Measurements from ENCODE around the gene ANAPC2. TPM values are rescaled to one million over a fixed set of nuclear protein-coding genes. Genes with fewer than 3 reads are reported as not detected.

ANAPC2 gene
- total and polyA plus RNA-seq, 2 of the 4 experiments (the other 2 are of a cell fraction) = 9.3 to 29.5 TPM

DNA sequence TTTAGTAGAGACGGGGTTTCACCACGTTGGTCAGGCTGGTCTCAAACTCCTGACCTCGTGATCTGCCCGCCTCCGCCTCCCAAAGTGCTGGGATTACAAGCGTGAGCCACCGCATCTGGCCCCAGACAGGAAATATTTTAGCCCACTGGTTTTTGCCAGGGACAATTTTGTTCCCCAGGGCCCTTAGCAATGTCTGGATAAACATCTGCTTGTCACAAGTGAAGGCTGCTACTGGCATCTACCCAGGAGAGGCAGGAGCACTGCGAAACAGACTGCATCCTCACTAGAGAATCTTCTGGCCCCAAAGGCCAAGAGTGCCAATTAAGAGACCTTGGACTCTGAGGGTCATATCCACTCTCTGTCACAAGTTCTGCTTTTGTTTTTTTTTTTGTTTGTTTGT lies 14.6 kb upstream of the ANAPC2 start:
- Histone ChIP-seq H3K27me3 (ENCODE audit: control insufficient read depth, insufficient read depth, low read length) (no peaks in the 10 kb centered on the region), H3K4me3 (ENCODE audit: insufficient read depth, low read depth, low read length) (no peak overlapping the region), H2AFZ (replicated peaks; ENCODE audit: low read length, poor library complexity) (no peak overlapping the region), H2BK20ac (ENCODE audit: low read depth, low read length) (no peak overlapping the region), H2BK5ac (ENCODE audit: low read depth, low read length, poor library complexity, severe bottlenecking) (no peak overlapping the region), H3K9ac (ENCODE audit: low read depth, low read length) (no peak overlapping the region), H3K18ac (ENCODE audit: low read depth, low read length) (no peak overlapping the region), H3K4me2 (ENCODE audit: low read depth, low read length) (no peak overlapping the region), H3K9me1 (ENCODE audit: insufficient read depth, low read length) (0 out of 2 replicates have a peak, but pooled peaks cover 2% of the 10 kb centered on the region), H4K8ac (ENCODE audit: low read depth in 2 of 2, low read length in 2 of 2) (no peak overlapping the region), H3K14ac (replicated peaks; ENCODE audit: low read depth, low read length) (no peak overlapping the region), H2BK15ac (ENCODE audit: low read depth, low read length) (no peak overlapping the region), H2BK120ac (ENCODE audit: low read depth, low read length) (no peak overlapping the region), H3K36me3 (ENCODE audit: control insufficient read depth, insufficient read depth, low read length) (peaks cover 5% of the 10 kb centered on the region), H4K5ac (ENCODE audit: low read depth, low read length) (no peak overlapping the region), H2AK9ac (replicated peaks; ENCODE audit: low read depth, low read length, poor library complexity) (no peak overlapping the region), H3K79me1 (ENCODE audit: low read depth in 1 of 2, low read length in 2 of 2) (peaks cover 47 to 81% of the 10 kb centered on the region in 2 experiments), H2AK5ac (ENCODE audit: low read depth, low read length) (no peak overlapping the region), H3K56ac (ENCODE audit: extremely low read depth, insufficient read depth, low read length) (no peak overlapping the region), H3K9me3 (ENCODE audit: control insufficient read depth, insufficient read depth, low read length) (no peaks in the 10 kb centered on the region), H4K20me1 (ENCODE audit: insufficient read depth, low read length) (peaks cover 25% of the 10 kb centered on the region), H3K23ac (ENCODE audit: low read depth, low read length) (no peak overlapping the region), H3K27ac (ENCODE audit: insufficient read depth, low read length) (no peak overlapping the region), H3K4me1 (ENCODE audit: control insufficient read depth, insufficient read depth, low read length) (peaks cover 24% of the 10 kb centered on the region), H3K4ac (ENCODE audit: low read depth, low read length) (no peak overlapping the region), H4K91ac (ENCODE audit: insufficient read depth, low read depth, low read length) (no peak overlapping the region)
- CTCF ChIA-PET = no interaction called here
- intact Hi-C loops (cut with micrococcal nuclease) = no loop called here
- dilution Hi-C loops (cut with HindIII; ENCODE audit: low sequenced_read_pairs, unreplicated experiment) = no loop called here
- TF ChIP-seq SMC3 (IDR thresholded peaks at IDR 0.05; ENCODE audit: low read depth, low read length) (no peak), RFX5 (IDR thresholded peaks at IDR 0.05; ENCODE audit: low read depth, low read length) (no peak), CEBPB (IDR thresholded peaks at IDR 0.05; ENCODE audit: low read depth, low read length) (no peak), MXI1 (IDR thresholded peaks at IDR 0.05; ENCODE audit: borderline replicate concordance, low read depth, low read length) (no peak), MAZ (IDR thresholded peaks at IDR 0.05; ENCODE audit: borderline replicate concordance, low read depth, low read length) (no peak), BHLHE40 (IDR thresholded peaks at IDR 0.05; ENCODE audit: low read depth, low read length) (no peak), RAD21 (IDR thresholded peaks at IDR 0.05; ENCODE audit: low read length) (no peak), RCOR1 (IDR thresholded peaks at IDR 0.05; ENCODE audit: insufficient replicate concordance, low read length) (no peak), MAFK (IDR thresholded peaks at IDR 0.05; ENCODE audit: low read depth, low read length) (no peak), POLR2A (IDR thresholded peaks at IDR 0.05; ENCODE audit: low read depth, low read length) (no peak), NFE2L2 (IDR thresholded peaks at IDR 0.05; ENCODE audit: low read depth, low read length) (no peak)
- TF ChIP-seq, protein P1, sequence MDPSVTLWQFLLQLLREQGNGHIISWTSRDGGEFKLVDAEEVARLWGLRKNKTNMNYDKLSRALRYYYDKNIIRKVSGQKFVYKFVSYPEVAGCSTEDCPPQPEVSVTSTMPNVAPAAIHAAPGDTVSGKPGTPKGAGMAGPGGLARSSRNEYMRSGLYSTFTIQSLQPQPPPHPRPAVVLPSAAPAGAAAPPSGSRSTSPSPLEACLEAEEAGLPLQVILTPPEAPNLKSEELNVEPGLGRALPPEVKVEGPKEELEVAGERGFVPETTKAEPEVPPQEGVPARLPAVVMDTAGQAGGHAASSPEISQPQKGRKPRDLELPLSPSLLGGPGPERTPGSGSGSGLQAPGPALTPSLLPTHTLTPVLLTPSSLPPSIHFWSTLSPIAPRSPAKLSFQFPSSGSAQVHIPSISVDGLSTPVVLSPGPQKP (IDR thresholded peaks at IDR 0.05; ENCODE audit: borderline replicate concordance, low read depth, low read length) = no peak
- TF ChIP-seq, protein P2, sequence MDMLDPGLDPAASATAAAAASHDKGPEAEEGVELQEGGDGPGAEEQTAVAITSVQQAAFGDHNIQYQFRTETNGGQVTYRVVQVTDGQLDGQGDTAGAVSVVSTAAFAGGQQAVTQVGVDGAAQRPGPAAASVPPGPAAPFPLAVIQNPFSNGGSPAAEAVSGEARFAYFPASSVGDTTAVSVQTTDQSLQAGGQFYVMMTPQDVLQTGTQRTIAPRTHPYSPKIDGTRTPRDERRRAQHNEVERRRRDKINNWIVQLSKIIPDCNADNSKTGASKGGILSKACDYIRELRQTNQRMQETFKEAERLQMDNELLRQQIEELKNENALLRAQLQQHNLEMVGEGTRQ (IDR thresholded peaks at IDR 0.05; ENCODE audit: low read depth, low read length) = no peak
- TF ChIP-seq, protein P3, sequence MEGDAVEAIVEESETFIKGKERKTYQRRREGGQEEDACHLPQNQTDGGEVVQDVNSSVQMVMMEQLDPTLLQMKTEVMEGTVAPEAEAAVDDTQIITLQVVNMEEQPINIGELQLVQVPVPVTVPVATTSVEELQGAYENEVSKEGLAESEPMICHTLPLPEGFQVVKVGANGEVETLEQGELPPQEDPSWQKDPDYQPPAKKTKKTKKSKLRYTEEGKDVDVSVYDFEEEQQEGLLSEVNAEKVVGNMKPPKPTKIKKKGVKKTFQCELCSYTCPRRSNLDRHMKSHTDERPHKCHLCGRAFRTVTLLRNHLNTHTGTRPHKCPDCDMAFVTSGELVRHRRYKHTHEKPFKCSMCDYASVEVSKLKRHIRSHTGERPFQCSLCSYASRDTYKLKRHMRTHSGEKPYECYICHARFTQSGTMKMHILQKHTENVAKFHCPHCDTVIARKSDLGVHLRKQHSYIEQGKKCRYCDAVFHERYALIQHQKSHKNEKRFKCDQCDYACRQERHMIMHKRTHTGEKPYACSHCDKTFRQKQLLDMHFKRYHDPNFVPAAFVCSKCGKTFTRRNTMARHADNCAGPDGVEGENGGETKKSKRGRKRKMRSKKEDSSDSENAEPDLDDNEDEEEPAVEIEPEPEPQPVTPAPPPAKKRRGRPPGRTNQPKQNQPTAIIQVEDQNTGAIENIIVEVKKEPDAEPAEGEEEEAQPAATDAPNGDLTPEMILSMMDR (conservative IDR thresholded peaks at IDR 0.05; ENCODE audit: low read depth, low read length) = no peak
- POLR2A ChIA-PET (ENCODE audit: unreplicated experiment) = no interaction called here
- DNase-seq (no peak), ATAC-seq (ENCODE audit: low read depth) (no peak)
- 89% methylated on average over 7 of the region's 8 CpGs; no CpG with 5 or more reads in 1 of the 2 experiments for WGBS, 2 experiments (ENCODE audit: extremely low coverage in 2 of 2, insufficient read length in 1 of 2)
- in situ Hi-C loops (cut with MboI; ENCODE audit: low sequenced_read_pairs) = no loop called here
- BruUV-seq (replicated peaks) = no TSS peak
